Measurements from ENCODE around the gene CELF2. TPM values are rescaled to one million over a fixed set of nuclear protein-coding genes. Genes with fewer than 3 reads are reported as not detected.

Gene CELF2
- total RNA-seq, 3 donors from 2014 or later = 40.0 to 178 (median 45.6) TPM

- H3K27me3 ChIP-seq = no peaks in the 10 kb centered on the region
- no peak for DNase-seq (ENCODE audit: low spot score in 2 of 2)
- TF ChIP-seq, protein P1, sequence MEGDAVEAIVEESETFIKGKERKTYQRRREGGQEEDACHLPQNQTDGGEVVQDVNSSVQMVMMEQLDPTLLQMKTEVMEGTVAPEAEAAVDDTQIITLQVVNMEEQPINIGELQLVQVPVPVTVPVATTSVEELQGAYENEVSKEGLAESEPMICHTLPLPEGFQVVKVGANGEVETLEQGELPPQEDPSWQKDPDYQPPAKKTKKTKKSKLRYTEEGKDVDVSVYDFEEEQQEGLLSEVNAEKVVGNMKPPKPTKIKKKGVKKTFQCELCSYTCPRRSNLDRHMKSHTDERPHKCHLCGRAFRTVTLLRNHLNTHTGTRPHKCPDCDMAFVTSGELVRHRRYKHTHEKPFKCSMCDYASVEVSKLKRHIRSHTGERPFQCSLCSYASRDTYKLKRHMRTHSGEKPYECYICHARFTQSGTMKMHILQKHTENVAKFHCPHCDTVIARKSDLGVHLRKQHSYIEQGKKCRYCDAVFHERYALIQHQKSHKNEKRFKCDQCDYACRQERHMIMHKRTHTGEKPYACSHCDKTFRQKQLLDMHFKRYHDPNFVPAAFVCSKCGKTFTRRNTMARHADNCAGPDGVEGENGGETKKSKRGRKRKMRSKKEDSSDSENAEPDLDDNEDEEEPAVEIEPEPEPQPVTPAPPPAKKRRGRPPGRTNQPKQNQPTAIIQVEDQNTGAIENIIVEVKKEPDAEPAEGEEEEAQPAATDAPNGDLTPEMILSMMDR (IDR thresholded peaks at IDR 0.05) = no peak
- TF ChIP-seq POLR2AphosphoS5 (IDR thresholded peaks at IDR 0.05) = no peak
- no peak for TF ChIP-seq POLR2A (IDR thresholded peaks at IDR 0.05)
- H3K4me1 ChIP-seq = no peaks in the 10 kb centered on the region
- H3K4me3 ChIP-seq = peak overlapping the region in 1 of 3 donors; percentile 3
- no peaks in the 10 kb centered on the region for H3K36me3 ChIP-seq
- intact Hi-C loops (cut with DNase I; ENCODE audit: low total_unique reads) = no loop called here
- no peaks in the 10 kb centered on the region for H3K9me3 ChIP-seq
- H3K27ac ChIP-seq = peak overlapping the region; percentile 14 to 19
These were observed 160.3 kb downstream of the CELF2 start for GRCh38 chr10:11177926-11178471.

- no peaks in the 10 kb centered on the region for H3K36me3 ChIP-seq
- TF ChIP-seq POLR2AphosphoS5 (IDR thresholded peaks at IDR 0.05) = peak in 1 of 3 donors; percentile 20
- no peak for TF ChIP-seq POLR2A (IDR thresholded peaks at IDR 0.05)
- no peaks in the 10 kb centered on the region for H3K27me3 ChIP-seq
- H3K27ac ChIP-seq = peak overlapping the region in 1 of 2 donors; percentile 14
- no peak for DNase-seq (ENCODE audit: low spot score in 2 of 2)
- no peak overlapping the region for H3K4me3 ChIP-seq
- intact Hi-C loops (cut with DNase I; ENCODE audit: low total_unique reads) = no loop called here
- no peaks in the 10 kb centered on the region for H3K4me1 ChIP-seq
- H3K9me3 ChIP-seq = no peaks in the 10 kb centered on the region
These were observed 161.2 kb downstream of the CELF2 start for GRCh38 chr10:11178606-11179515.

DNA sequence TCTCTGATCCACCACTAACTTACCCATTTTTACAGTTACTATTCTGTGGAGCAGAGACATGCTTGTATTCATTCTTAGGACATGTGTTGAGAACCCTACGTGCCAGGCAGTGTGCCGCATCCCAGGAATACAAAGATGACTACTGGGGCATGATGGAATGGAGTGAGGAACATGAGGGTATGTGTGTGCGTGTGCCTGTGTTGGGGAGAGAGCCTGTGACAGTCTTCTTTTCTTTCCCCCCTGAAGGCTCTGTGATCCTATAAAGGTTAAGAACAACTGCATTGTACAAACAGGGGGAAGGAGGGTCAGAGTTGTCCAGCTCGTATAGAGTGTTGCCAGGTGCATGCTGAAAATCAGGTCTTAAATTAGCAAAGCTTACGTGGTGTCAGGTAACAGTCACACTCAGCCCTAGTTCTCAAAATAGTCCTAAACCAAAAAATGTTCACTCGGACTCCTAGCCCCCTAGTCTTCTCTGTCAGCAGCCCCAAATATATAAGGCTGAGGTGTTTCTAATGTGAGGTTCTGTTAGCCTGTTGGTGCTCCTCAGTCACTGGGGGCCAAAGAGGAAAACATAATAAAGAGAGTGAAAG is 161.9 kb downstream of the CELF2 start:
- Histone ChIP-seq H3K36me3 (no peaks in the 10 kb centered on the region), H3K27me3 (no peaks in the 10 kb centered on the region), H3K4me1 (no peaks in the 10 kb centered on the region), H3K4me3 (no peak overlapping the region), H3K27ac (peak overlapping the region in 1 of 2 donors; percentile 12), H3K9me3 (peaks cover 0 to 2% of the 10 kb centered on the region in 2 donors)
- intact Hi-C loops (cut with DNase I; ENCODE audit: low total_unique reads) = no loop called here
- TF ChIP-seq POLR2AphosphoS5 (IDR thresholded peaks at IDR 0.05) (no peak), POLR2A (IDR thresholded peaks at IDR 0.05) (no peak)
- TF ChIP-seq, protein P1 (IDR thresholded peaks at IDR 0.05) = no peak
- no peak for DNase-seq (ENCODE audit: low spot score in 2 of 2)

GRCh38 chr10:11180228-11180627 is 162.6 kb downstream of the CELF2 start:
- intact Hi-C loops (cut with DNase I; ENCODE audit: low total_unique reads) = no loop called here
- peak overlapping the region in 1 of 2 donors; percentile 12 for H3K27ac ChIP-seq
- H3K4me3 ChIP-seq = no peak overlapping the region
- TF ChIP-seq, protein P1 (IDR thresholded peaks at IDR 0.05) = no peak
- TF ChIP-seq POLR2A (IDR thresholded peaks at IDR 0.05) (no peak), POLR2AphosphoS5 (IDR thresholded peaks at IDR 0.05) (no peak)
- peaks cover 2 to 8% of the 10 kb centered on the region in 2 donors for H3K9me3 ChIP-seq
- H3K27me3 ChIP-seq = no peaks in the 10 kb centered on the region
- no peak for DNase-seq (ENCODE audit: low spot score in 2 of 2)
- no peaks in the 10 kb centered on the region for H3K4me1 ChIP-seq
- no peaks in the 10 kb centered on the region for H3K36me3 ChIP-seq

- Histone ChIP-seq H3K27ac (no peak overlapping the region), H3K4me1 (no peaks in the 10 kb centered on the region), H3K4me3 (no peak overlapping the region), H3K9me3 (peaks cover 6 to 10% of the 10 kb centered on the region in 2 donors), H3K36me3 (no peaks in the 10 kb centered on the region), H3K27me3 (no peaks in the 10 kb centered on the region)
- intact Hi-C loops (cut with DNase I; ENCODE audit: low total_unique reads) = no loop called here
- TF ChIP-seq POLR2A (IDR thresholded peaks at IDR 0.05) (no peak), POLR2AphosphoS5 (IDR thresholded peaks at IDR 0.05) (no peak)
- TF ChIP-seq, protein P1 (IDR thresholded peaks at IDR 0.05) = no peak
- DNase-seq (ENCODE audit: low spot score in 2 of 2) = no peak
These were observed 164.3 kb downstream of the CELF2 start for GRCh38 chr10:11181978-11182377.
